Stimulated activated CD8-positive, alpha-beta memory T cell treated with anti-CD3 and anti-CD28 coated beads, Interleukin-4, amount 100 ng/mL, for 48 hours (primary cell): ENCODE results near the gene SYT13.
A peak's percentile ranks its signal among the peaks of the same experiment; 100 is the strongest.
"Not testable (repeated sequence)": the region's sequence is repeated elsewhere in the genome, so short reads cannot be mapped to it uniquely, and the experiment has no call there.

ENCODE experiments used
- DNase-seq: peaks from one replicate; pipeline ENCODE4 v3.0.0-alpha.2; 2020

The SYT13 gene

DNA sequence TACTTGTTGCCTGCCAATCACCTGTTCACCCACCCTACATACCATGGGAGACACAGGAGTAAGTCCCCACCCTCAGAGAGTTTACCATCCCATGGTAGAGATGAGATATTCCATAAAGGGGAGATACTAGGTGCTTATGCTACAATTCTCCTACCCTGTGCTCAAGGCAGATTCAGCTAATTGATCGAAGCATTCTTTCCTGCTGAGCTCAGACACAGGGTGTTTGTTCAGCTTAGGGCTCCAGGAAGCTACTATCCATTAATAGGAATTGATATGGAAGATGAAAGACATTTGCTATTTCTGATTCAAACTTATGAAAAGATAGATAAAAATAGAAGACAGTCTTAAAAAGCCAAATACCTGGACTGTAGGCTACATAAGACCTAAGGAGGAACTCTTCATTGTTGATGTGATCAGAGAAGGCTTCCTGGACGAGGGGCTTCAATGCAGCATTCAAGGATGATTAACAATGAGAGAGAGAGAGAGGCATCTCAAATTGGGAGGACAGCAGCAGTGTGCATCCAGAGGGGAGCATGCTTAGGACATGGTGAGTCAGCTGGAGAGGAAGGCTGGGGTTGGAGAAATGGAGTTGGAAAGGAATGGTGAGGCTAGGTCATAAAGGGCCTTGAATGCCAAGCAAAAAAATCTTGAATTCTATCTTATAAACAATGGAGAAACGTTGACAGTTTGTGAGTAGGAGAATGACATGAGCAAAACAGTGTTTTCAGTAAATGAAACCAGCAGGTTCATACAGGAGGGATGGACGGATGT lies 15.0 kb downstream of the SYT13 start:
- DNase-seq: no peak

DNA sequence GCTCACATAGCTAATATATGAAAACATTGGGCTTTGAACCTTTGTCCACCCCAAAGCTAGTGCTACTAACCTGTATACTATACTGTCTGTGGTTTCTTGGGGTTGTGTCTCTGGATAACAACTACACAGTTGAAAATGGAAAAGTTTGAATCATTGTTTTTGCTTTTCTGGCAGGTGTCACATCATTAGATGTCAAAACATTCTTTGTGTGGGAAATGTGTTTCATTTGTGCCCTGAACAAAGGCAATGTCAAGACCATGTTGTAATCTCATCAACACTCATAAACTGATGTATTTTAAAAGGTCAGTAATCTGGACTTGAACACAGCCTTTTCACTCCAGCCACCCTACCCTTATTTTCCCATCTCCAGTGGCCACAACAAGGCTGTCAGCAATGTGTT lies 16.5 kb downstream of the SYT13 start:
- no peak for DNase-seq

DNA sequence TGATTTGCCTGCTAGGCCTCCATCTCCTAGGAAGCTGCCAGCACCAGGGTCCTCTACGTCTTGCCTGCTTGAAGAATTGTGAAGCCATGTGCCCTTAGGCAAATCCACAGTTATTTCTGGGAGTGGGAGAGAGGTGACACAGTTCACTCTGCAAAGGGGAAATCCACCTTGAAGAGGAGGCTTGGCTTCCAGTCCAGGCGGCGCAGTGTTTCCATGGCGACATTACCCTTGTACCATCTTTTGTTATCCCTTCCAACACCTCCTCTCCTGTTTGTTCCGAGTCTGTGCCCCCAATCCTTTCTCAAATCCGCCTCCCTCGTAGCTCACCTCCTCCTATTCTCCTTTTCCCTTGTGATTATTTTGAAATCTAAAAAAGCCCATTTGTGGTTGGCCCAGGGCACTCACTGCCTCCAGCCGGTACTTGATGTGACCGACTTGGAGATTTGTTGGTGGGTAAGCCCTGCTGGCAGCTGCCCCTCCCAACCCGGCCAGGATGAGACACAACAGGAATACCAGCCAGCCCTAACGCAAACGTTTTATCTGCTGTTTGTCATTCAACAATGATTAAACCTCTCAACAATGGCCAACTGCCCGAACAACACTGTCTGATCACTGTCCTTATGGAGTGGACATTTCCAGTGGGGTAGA lies 18.4 kb downstream of the SYT13 start:
- no peak for DNase-seq

DNA sequence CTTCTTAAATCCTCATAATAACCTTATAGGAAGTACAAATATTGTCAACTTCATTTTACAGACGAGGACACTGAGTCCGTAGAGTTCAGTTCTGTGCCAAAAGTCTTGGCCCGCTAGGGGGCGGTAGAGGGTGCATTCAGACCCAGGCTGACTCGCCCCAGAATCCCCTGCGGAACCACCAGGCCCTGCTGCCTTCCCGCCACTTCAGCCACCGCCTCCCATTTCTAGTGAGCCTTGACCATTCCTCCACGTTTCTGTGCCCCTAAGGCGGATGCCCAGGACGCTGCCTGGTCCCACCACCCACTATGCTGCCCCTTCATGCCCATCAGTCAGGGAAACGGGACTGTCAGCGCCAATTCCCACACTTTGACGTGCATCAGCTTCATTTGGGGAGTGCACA lies 19.1 kb downstream of the SYT13 start:
- peak; percentile 71 for DNase-seq

DNA sequence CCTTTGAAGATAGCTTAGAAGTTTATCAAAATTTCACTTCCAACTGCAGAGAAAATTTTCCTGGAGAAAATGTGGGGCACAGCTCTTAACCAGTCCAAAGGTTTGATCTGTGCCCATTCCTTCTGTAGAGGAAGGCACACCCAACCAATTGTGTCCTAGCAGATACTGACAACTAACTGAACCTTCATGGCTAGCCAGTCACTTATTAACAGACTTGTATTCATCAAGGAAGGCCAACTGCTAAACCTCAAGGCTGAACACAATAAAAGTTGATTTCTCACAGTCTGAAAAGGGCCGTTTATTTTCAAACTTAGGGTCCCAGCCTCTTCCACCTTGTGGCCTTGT lies 19.5 kb downstream of the SYT13 start:
- DNase-seq: no peak

DNA sequence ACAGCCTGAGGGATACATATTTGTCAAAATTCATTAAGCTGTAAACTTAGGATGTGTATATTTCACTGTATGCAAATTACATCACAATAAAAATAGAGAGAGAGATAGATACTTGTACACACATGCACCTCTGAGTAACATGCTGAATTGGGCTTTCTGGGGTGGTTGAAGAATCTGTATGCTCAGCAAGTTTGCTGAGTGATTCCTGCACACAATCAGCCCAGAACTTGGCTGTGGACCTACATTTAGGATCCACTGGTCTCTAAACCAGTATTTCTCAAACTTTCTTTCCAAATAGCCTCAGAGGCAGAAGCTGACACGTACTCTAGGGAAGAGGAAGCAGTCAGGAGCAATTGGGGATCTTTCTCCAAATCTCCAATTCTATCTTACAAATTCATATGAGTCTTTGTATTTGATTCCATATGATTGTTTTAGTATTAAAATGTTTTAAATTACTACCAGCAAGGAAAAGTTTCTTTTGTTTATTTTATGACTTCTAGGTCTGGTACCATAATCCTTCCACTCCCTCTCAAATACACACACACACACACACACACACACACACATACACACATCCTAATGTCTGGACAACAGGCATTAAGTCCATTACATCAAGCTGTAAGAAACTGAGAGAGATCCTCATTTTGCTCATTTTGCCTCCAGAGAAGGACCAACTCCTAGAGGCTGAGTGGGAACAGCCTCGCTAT lies 20.0 kb downstream of the SYT13 start:
- no peak for DNase-seq

DNA sequence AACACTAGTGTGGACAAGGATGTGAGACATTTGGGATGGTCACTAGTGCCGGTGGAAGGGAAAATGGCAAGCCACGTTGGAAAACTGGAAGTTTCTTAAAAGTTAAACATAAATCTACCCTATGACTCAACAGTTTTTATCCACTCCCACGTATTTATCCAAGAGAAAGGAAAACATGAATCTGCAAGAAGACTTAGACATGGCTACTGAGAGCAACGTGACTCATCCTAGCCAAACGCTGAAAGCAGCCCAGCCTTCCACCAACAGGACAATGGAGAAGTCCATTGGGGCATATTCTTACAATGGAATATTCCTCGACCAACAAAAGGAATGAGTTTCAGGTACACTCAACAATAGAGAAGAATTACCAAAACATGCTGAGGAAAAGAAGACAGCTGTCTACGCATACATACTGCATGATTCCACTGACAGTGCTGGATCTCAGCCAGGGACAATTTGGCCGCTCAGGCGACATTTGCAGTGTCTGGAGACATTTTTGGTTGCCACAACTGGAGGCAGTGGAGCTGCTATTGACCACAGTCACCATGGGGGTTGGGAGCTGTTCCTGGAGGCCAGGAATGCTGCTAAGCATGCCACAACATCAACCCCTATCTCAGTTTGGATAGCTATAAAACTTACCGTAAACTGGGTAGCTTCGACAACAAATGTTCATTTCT lies 21.2 kb downstream of the SYT13 start:
- DNase-seq: no peak

DNA sequence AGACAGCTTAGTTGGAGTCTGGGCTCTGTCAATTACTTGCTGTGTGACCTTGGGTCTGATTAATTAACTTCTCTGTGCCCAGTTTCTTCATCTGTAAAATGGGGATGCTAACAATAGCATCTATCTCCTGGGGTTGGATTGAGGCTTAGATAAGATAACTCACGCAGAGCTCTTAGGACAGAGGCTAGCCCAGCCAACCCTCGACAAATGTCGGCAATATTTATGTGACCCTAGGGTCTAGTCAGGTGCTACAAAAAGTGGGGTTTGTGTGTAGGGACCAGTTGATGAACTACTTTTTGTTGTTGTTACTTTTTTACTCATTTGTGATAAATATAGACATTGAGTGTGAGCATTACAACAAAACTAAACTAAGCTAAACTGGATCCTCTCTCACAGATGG lies 22.4 kb downstream of the SYT13 start:
- DNase-seq: no peak

DNA sequence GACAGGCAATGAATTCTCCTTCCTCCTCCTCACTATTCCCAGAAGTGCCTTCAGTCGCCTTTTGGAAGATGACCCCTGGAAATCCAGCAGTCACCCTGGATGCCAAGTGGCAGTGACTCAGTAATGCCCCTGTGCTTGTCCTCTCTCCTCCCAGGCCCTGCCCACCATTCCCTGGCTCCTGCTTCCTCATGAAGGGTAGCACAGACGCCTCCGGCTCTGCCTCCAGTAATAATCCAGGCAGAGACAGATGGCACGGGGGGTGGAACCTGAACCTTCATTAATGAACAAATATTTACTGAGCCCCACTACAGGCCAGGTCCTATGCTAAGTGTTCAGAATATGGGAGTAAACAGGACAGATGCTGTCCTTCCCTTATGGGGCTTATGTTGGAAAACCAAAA lies 23.2 kb downstream of the SYT13 start:
- no peak for DNase-seq

DNA sequence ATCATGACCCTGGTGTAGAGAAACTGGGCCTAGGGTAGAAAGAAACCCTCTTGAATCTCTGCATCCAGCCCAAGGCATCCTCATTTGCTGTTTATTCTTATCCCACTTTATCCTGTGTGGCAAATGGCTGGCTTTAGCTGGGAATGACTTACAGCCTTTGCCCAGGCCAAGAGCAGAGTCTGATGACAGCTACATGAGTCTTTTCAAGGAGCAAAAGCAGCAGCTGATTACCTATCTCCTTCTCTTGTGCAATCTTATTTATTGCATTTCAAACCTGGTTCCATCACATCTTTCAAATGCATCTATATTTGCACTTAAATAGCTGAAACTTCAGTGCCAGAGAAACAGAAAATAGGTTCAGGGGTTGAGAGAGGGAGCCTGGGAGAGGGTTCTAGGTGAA lies 26.1 kb downstream of the SYT13 start:
- DNase-seq: no peak

DNA sequence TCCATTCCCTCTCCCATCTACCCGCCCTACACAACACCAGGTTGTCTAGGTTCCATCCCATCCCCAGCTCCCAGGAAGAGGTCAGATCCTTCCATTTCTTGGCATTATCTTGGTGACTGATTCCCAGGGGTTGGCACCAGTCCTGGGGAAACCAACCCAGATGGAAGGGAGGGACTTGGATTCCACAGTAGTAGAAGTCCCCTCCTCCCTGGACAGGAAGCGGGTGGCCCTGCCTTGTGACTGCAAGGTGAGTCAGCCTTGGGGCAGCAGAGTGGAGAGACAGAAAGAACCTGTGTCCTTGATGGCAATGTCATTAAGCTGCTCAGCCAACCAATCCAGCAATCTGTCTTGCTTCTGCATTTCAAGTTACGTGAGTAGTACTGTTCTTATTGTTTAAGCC lies 26.5 kb downstream of the SYT13 start:
- no peak for DNase-seq

DNA sequence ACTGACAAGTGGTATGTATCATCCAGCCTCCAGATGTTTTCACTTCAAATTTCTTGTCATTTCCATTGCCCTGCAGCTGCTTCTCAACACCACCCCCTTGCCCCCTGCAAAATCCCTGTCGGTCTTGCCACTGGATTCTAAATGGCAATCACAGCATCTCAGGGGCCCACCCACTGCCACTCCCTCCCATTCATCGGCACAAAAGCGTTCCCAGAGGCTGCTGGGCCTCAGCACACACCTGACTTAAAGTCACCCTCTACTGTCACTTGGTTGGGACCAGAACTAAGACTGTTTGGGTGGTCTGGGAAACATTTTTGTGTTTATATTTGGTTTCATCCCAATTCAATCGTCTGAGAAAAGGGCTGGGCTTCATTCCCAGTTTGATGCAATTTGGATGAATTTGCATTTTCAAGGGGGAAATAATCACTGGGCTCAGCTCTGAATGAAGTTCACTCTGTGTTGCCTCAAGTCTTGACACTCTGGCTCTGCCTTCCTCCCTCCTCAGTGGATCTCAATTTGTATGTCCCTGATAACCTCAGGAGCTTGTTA lies 27.1 kb downstream of the SYT13 start:
- DNase-seq: no peak

DNA sequence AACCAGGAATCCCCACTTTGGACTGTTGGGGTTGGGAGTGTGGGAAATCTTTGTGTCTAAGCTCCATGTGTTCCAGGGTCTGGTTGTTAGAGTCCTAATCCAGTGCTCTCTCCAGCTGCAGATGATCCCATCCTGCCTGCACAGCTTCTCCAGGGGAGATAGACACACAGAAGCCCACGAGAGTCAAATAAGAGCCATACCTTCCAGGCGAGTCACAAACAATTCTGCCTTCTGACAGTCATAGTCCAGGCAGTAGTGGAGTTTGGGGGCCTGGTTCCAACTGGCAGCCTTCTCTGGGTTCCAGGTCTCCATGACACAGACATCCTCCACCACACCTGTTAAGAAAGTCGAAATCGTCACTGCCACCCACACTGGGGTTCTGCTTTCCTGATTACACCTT lies 32.1 kb downstream of the SYT13 start:
- DNase-seq: no peak

DNA sequence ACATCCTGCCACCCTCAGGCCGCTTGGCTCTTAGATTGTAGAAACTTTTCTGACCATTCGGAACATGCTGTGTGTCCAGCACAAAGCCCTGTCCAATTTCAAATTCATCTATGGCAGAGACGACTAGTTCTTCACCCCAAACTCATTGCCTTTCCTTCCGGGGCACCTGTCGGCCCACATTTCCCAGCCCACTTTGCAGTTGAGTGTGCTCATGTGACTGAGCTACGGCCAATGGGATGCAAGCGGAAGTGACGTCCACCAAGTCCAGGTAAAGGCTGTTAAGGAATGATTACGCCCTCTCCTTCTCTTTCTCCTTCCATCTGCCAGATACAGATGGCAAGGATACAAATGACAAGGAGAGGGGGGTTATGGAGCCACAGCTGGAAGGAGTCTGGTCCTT lies 32.5 kb downstream of the SYT13 start:
- no peak for DNase-seq

DNA sequence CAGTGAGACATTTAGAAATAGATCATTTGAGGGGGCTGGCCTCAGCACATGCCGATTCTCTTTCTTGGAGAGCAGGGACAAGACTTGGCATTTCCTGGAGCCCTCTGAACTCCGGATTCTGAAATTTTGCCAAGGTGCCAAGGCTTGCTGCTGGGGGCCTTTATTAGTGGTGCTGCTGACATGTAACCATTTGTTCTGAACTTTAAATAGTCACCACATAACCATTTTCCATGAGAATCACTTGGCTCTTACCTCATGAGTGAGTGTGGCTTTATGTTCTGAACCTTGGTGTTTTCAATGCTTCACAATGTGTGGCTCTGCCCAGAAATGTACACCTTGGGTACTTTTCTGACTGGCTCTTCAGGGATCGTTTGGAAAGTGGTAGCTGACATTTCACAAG lies 33.3 kb downstream of the SYT13 start:
- DNase-seq: no peak

DNA sequence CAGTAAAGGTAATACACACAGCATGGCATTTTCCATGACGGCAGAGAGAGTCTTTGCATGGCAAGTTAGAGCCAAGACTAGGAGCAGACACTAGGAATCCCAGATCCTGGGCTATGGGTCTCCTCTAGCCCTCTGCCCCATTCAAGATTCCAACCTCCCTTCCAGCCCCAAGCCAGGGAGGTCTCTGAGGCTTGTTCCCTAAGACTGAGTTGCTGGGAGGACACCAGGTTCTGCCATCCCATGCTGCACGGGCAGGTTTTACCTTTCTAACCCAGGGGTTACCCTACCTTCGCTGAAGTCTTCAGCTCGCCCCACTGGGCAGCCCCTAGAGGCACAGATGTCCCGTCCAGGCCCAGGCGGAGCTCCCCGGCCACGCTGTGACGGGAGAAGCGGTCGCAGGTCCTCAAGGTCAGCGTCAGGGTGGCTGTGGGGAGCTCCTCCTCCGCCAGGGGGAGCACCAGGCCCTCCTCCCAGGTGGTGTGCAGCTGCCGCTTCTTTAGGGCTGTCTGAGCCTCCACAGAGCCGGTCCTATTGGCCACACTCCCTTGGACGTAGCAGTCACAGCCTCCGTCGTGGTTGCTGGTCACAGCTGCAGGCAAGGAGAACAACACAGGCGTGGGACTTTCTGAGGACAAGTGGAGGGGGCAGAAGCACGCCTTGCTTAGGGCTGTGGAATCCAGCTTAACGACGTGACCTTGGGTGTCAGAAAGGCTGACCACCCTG lies 33.8 kb downstream of the SYT13 start:
- DNase-seq: peak; percentile 60

DNA sequence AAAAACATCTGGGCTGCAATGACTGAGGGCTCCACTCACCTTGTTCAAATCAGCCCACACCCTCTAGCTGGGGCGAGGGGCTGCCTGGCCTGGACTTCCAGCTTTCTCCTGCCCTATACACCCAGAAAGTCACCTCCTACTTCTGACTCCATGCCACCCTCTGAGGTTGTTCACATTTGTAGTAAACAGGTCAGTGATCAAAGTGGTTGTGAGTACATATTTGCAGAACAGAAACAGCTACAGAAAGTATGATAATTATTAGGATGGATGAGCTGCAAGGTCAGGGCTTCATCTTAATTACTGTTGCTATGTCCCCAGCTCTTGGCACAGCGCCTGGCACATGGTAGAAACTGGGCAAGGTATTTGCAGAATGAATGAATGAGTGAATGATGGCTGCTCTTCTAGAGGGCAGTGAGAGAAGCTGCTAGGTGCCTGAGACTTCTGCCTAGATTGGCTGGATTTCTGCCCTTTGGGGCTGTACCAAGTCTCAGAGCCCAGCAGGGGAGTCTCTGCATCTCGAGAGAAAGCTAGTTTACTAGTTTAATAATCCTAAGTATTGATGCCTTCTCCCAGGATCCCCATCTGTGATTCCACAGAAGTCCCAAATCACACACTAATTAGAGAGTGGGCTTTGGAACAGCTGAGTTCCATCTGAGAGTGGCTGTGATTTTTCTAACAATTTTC lies 36.0 kb downstream of the SYT13 start:
- no peak for DNase-seq

DNA sequence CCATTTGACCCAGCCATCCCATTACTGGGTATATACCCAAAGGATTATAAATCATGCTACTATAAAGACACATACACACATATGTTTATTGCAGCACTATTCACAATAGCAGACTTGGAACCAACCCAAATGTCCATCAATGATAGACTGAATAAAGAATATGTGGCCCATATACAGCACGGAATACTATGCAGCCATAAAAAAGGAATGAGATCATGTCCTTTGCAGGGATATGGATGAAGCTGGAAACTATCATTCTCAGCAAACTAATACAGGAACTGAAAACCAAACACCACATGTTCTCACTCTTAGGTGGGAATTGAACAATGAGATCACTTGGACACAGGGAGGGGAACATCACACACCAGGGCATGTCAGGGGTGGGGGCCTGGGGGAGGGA lies 36.8 kb downstream of the SYT13 start:
- DNase-seq: not testable (repeated sequence)

DNA sequence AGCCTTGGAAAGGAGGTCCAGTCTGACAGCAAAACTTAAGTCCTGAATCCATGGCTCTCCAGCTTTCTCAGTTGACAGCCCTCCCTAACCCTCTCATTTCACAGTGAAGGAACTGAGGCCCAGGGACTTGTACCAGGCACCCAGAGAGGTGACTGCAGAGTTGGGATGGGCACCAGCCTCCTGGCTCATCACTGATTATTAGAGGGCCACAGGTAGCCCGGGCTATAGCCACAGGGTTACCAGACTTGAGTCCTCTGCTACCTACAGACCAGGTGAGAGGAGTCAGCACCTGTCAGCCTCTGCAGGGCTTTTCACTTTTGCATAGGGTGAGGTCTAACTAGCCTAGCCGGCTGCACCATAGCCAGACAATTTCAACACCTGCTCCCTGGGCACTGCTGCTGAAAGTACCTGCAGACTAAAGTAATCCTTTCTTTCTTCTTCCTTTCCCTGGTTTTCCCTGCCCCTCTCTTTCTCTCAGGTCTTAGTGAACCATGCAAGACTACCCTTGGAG lies 37.6 kb downstream of the SYT13 start:
- no peak for DNase-seq

DNA sequence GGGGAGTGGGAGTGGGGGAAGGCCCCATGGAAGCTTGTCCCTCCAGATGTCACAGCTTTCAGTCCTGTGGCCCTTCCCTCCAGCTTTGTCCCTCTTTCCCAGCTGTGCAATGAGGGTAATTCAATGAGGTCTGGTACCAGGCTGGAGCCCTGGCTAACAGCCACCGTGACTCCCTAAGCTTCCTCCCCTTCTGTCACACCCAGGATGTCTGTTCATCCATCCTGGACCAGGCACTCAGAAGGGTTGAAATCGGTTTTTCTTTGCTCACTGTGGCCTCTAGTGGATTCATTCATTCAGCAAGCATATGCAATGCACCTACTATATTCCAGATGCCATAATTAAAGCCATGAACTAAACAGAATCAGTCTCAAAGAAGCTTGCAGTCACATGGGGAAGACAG lies 38.7 kb downstream of the SYT13 start:
- DNase-seq: no peak

DNA sequence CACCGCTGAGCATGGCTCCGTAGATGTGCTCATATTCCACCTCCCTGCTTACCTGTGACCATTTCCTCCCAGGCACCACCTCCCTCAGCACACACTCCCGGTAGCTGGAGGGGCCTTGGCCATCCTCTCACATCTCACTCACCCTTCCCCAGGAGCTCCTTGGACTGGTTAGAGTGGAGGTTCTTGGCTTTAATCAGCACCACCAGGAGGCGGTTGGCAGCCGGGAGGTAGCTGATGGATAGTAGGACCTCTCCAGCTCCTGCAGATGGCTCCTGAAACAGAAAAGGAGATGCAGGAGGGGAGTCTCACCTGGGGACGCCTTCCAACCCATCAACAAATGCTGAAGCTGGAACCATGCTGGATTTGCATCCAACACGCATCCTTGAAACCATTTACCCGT lies 39.9 kb downstream of the SYT13 start:
- DNase-seq: no peak
